Raji (cell line): ENCODE results near the gene CASZ1.

Experiments used
- POLR2A ChIP-seq: IDR thresholded peaks from 2 replicates; pipeline ENCODE4 v1.6.1; 2011; ENCODE audit warnings: low read depth, low read length, control low read depth; ENCODE audit not compliant: insufficient read depth

CASZ1 gene

DNA sequence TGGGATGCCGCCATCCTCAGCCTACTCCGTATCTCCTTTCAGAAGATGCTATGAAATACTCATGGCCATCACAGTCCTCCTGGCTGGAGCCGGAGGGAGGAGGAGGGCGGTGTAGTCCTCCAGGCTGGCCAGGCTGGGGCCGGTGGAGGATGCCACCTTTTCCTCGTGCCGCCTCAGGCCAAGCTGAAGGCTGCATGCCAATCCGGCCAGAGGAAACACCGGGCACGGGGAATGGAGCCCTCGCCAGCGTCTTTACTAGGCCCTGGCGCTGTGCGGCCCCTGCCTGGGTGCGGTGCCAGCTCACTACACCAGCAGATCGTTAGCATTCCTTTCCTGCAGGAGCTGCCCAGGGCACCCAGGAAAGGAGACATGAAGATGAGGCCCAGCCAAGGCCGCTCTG lies 70.1 kb downstream of the CASZ1 start:
- no peak for TF ChIP-seq POLR2A

DNA sequence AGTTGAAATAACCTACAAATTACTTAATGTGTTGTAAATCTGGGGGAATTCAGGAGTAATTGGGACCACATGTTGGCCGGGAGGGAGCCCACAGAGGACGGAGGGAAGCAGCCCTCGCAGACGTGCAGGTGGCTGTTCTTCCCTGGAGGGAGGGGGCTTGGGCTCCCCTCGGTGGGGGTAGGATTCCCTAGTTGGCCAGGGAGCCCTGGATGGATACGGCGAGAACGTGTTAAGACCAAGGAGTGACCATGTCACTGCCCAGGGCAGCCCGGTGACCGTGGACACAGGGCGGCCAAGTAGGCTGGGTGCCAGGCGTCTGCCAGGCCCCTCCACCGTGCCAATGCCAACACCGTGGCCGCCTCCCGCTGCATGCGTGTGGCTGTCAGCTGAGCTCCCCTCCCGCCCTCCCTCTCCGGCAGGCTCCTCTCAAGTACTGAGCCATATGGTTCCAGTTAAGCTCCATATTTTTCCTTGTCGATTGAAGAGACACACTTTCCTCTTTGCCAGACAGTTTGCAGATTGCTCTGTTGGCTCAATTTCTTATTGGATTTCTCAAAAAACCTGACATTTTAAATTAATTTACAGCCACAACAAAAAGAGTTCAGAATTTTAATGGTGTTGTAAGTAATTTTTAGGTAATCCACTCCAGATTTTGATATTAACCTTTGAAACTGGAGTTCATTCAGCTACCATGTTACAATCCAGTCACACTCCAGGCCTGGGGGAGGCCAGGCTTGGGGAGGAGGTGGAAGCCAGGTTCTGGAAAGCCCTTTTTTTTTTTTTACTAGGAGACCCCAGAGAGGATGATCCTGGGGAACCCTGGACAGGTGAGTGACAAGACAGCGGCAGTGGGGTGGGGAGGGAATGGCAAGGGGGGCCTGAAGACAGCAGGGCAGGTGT lies 71.2 kb downstream of the CASZ1 start:
- TF ChIP-seq POLR2A, result no peak

DNA sequence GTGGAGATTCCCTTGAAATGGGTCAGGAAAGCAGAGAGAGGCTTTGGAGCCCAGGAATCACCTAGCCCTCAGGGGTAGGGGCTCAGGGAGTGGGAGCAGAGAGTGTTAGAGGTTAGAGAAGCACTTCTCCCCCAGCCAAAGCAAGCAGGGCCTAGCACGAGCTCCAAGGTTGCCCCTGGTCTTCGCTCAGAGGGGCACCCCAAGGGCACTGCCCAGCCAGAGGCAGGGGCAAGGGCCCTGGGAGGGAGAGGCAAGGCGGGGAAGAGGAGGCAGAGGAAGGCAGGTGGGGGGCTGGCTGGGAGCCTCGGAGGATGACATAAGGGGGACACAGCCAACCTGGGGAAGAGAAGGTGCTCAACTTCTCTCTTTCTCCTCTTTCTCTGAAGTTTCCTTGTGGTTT lies 71.9 kb downstream of the CASZ1 start:
- no peak for TF ChIP-seq POLR2A

DNA sequence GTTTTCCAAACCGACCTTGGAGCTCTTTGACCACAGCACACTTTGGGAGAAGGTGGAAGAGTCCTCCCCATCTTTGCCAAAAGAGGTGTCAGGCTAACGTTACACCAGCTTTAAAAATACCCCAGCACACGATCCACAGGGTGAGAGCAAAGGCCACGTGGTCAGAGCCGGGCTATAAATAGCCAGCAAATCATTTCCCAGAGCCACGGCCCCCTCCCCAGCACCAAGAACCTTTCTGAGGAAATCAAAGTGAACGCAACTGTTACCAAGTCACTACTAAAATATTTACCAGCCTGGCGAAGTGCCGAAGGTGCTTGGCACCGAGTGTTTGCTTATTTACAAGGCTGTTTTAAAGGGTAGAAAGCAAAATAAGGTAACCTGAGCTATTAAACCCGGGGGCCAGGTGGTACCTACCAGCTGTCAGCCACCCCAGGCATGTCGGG lies 72.4 kb downstream of the CASZ1 start:
- no peak for TF ChIP-seq POLR2A

DNA sequence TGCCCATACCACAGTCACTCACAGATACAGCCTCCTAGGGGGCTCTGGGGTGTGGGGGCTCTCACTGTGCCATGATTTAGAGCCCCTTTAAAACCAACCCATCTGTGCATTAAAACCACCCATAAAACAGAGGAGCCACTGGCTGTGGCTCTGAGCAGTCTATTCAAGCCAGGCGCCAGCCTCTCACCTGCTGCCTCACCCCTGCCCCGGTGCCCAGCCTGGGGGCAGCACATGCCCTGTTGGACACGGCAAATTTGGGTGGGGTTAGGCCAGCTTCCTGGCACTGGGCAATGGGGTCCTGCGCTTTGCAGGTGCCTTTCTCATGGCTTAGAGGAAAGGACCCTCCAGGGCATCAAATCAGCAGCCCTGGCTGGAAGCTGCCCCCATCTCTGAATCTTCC lies 73.1 kb downstream of the CASZ1 start:
- no peak for TF ChIP-seq POLR2A

DNA sequence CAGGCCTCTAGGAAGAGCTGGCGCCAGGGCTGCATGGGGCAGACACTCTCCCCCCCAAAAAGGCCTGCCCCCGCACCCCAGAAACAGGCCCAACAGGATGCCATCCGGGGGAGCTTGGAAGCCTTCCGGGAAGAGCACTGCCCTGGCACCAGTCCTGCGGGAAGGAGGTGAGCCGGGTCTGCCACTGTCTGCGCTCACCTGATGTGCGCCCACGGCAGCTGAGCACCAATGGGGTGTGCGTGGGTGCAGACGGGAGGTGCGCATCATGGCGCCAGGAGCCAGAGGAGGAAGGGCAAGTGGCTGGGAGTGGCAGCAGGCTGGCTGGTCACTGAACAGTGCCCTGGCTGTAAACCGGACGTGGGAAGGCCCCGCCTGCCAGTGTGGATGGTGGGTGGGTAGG lies 73.6 kb downstream of the CASZ1 start:
- no peak for TF ChIP-seq POLR2A

DNA sequence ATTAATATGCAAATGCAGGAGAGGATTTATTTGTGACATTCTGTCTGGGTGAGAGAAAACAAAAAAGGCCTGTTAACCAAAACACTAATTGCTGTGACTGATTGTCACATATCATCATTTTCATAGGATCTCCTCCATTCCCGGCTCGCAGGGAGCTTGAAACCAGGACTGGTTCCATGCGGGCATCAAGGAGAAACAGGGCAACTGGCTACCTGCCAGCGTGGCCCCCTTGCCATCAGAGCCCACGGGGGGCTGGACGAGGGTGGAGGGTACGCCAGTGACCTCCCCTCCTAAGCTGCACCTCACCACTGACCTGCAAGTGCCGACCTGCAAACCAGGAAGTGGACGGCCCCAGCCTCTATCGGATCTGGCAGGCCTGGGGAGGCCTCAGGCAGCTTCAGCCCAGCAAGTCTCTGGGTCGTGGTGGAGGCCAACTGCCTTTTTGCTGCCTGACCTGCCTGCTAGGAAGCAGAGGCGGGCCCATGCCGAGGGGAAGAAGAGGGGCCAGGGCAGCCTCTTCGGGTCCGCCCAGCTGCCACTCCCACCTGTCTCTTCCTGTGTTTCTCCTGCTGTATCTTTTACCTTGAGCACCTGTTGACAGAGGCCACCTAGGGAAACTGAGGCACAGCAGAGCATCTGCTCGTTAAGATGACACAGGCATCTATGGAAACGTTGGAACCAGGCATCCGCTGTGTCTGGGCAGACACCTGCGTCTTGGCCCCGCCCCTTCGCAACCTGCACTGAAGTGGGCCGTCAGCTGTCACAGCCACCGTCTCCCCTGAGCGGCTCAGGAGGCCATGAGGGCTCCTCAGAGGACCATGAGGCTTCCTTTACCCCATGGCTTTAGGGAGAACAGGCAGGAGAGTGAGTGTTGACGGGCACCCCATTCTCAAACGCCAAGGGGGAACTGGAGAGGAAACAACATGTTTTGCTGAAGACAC lies 74.8 kb downstream of the CASZ1 start:
- TF ChIP-seq POLR2A, result no peak

DNA sequence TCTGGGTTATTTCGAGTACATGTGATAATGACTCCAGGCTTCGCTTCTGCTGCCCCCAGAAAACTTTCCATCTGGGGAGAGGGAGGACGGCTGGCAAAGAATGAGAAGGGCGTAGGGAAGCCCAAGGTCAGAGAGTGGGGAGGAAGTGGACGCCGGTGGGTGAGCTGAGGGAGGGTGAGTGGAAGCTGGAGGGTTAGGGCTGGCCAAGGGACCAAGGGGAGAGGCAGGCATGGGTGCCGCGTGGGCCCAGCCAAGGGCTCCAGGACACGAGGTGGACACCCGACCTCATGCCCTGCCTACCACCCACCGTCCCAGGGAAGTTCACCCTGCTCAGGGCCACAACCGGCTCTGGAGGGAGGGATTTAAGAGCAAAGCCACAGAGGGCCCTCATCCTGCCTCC lies 75.8 kb downstream of the CASZ1 start:
- TF ChIP-seq POLR2A, result no peak

DNA sequence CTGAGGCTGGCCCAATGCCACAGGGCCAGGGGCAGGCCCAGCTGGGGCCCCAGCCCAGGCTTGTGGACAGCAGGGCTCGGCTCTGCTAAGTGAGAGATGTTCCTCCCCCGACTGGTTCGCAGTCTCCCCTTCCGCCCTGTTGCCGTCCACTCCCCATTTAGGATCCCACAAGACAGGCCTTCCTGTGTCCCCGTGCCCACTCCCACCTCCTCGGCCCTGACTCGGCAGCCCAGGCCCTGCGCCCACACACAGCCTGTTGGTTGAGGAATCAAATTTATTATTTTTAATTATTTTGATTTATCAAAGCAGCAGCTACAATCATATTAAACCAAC lies 78.4 kb downstream of the CASZ1 start:
- TF ChIP-seq POLR2A, result no peak

DNA sequence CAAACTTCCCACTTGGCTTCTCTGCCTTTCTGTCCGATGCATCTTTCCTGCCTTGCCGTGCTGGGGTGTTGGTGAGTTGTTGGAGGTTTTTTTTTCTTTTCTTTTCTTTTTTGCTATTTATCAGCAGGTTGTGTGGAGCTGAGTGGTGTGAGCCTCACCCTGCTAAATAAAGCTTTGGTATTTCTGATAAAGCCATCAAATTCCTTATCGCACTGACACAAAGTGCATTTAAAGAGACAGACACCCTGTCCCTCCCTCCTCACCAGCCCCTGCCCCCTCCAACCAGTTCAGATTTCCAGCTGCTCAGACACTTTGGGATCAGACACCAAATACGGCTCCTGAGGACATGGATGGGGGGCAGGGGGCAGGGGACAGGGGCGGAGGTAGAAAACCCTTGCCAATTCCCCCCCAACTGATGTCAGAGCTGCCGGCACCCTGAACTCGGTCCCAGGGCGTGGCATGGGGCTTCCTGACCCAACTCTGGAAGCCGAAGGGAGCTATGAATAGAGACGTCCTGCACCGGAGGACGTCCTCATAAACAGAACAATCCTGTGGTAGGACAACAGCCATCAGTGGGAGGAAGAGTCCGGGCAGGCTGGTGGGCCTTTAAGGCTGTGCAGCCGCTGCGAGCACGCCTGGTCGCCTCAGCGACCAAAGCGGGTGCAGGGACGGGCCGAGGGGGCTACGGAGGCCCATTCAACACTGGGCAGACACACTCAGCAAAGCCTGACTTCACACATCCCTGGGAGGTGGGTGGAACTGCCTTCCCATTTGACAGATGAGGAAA lies 79.0 kb downstream of the CASZ1 start:
- no peak for TF ChIP-seq POLR2A

DNA sequence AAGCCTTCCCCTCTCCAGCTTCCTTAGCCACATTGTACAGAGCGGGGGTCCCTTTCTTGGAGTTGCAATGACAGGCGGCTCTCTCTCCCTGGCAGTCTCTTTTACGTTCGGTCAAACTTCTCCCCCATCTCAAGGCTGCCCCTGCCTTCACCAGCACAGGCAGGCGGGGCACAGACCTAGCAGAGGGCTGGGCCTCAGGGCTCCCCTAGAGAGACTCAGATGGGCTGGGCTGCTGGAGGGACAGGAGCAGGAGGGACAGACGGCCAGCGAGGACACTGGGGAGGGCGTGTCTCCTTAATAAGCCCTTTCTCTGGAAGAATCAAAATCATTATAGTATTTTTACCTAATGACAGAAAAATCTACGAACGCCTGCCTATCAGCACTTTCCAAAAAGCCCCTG lies 79.6 kb downstream of the CASZ1 start:
- TF ChIP-seq POLR2A, result no peak

DNA sequence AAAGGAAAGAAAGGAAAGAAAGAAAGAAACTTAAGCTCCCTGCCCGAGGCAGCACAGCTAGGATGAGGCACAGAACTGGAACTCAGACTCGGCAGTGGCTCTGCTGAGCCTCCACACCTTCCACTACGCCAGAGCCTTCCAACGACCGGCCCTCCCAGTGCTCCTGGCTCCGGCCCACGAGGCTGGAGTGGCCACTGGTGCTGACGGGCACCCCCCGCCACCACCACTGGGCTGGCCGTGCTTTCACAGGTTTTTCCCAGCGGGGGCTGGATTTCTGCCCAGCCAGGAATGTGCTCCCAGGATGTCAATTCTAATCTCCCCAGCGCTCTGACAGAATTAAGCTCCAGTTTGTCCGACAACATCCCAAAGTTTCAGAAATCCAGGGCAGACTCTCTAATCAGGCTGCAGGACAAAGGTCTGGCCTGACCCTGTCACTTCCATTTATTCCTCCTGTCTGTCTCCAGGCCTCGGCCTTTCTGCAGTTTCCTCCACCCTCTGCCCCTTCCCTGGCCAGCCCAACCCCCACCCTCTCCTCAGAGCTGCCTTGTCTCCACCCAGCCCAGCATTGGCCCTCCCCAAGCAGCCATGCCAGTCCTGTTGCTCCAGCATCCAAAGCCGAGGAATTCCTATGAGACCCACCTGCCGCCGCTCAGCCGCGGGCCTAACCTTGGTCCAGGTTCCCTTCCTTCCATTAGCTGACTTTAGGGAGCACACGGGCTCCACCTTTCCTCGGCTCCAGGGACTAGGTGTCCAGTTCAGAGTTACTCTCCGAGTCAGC lies 81.9 kb downstream of the CASZ1 start:
- no peak for TF ChIP-seq POLR2A

DNA sequence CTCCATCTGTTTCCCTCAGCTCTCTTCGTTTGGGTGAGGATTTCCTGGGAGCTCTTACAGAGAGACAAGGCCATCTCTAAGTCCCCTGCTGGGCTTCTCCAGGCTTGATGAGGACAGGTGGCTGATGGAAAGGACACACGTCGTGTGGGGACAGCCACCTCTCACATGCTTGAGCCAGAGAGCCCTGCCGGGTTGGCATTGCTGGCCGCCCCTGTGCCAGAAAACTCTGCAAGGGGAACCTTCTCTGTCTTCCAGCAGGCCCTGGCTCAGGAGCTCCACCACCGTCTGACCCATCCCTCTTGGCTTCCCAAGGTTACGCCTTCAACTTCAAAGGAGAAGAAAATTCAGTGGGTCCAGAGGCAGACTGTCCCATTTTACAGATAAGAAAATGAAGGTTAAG lies 82.8 kb downstream of the CASZ1 start:
- TF ChIP-seq POLR2A, result no peak

DNA sequence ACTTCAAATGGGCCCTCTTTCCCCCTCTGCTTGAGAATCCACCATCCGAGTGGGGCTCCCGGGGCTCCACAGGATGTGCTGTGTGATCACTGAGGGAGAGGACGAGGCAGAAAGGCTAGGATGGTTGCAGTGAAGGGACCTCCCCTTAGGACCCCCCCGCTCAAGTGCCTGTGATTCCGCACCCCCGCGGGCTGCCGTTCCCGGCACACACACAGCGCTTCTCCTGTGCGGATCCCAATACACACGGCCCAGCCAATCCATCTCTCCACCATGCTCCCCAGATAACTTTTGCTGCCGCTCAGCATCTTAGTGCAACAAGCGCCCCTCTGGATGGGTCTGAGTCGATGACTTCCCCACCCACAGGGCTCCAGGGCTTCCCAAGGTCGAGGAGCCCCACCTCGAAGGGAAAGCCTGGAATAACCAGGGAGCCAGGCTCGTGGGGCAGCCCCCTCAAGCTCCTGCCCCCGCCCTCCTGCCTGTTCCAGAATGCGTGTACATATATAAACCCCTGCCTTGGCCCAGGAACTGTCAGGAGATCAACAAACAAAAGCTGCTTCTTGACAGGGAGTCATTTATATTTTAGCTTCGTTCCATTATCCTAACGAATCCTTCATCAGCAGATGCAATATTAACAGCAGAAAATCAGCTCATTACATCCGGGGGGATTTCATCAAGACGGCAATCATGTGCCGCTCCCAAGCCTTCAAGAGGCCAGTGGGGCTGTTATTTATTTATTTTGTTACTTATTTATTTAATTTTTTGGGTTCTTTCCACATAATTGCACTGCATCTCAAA lies 83.7 kb downstream of the CASZ1 start:
- no peak for TF ChIP-seq POLR2A
